ENCODE results near the gene GPATCH3.

DNA sequence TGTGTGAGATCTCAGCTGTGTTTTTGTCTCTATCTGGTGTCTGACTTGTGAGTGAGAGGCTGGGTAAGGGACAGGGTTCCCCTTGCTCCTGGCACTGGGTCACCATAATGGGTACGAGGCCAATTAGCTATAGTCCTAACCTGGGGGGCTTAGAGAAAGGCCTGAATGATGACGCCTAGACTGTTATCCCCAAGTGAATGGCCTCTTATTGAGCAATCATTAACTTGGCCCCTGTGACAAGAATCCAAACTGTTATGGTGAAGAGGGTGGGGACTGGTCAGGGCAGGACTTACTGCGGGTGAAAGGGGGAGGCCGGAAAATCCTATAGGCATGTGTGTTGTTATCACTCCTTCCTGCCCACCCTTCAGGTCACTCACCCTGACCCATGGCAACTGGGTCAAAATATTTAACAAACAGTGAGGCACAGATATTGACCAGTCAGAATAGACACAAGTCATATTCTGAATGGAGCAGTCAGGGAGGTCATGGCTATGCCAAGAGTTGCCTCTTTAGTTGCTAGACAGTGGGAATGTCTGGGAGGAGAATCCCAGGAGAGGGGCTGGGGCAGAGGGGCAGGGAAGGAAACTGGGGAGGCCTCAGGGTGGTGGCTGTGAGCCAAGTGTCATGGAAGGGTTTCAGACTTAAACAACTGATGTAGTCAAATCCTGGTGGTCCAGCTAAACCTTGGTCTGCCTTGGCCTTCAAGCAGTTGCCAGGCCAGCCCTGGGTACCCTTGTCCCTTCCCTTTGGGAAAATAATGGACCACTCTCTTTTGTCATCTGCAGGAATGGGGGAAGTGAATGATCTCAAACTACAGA, 10.3 kb upstream of the GPATCH3 start:
- TF ChIP-seq POLR2A (IDR thresholded peaks at IDR 0.05) = no peak
- TF ChIP-seq, protein P1, sequence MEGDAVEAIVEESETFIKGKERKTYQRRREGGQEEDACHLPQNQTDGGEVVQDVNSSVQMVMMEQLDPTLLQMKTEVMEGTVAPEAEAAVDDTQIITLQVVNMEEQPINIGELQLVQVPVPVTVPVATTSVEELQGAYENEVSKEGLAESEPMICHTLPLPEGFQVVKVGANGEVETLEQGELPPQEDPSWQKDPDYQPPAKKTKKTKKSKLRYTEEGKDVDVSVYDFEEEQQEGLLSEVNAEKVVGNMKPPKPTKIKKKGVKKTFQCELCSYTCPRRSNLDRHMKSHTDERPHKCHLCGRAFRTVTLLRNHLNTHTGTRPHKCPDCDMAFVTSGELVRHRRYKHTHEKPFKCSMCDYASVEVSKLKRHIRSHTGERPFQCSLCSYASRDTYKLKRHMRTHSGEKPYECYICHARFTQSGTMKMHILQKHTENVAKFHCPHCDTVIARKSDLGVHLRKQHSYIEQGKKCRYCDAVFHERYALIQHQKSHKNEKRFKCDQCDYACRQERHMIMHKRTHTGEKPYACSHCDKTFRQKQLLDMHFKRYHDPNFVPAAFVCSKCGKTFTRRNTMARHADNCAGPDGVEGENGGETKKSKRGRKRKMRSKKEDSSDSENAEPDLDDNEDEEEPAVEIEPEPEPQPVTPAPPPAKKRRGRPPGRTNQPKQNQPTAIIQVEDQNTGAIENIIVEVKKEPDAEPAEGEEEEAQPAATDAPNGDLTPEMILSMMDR (IDR thresholded peaks at IDR 0.05) = no peak

Measured in prostate gland (tissue), 2 donors.